ENCODE data around the gene XPO6.

The XPO6 gene

GRCh38 chr16:28061352-28062101, 150.2 kb downstream of the XPO6 start:
- no peak overlapping the region for H3K4me3 ChIP-seq (ENCODE audit: low read depth, low read length)
- TF ChIP-seq, protein P1, sequence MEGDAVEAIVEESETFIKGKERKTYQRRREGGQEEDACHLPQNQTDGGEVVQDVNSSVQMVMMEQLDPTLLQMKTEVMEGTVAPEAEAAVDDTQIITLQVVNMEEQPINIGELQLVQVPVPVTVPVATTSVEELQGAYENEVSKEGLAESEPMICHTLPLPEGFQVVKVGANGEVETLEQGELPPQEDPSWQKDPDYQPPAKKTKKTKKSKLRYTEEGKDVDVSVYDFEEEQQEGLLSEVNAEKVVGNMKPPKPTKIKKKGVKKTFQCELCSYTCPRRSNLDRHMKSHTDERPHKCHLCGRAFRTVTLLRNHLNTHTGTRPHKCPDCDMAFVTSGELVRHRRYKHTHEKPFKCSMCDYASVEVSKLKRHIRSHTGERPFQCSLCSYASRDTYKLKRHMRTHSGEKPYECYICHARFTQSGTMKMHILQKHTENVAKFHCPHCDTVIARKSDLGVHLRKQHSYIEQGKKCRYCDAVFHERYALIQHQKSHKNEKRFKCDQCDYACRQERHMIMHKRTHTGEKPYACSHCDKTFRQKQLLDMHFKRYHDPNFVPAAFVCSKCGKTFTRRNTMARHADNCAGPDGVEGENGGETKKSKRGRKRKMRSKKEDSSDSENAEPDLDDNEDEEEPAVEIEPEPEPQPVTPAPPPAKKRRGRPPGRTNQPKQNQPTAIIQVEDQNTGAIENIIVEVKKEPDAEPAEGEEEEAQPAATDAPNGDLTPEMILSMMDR (IDR thresholded peaks at IDR 0.05; ENCODE audit: low read depth, low read length), result no peak

DNA sequence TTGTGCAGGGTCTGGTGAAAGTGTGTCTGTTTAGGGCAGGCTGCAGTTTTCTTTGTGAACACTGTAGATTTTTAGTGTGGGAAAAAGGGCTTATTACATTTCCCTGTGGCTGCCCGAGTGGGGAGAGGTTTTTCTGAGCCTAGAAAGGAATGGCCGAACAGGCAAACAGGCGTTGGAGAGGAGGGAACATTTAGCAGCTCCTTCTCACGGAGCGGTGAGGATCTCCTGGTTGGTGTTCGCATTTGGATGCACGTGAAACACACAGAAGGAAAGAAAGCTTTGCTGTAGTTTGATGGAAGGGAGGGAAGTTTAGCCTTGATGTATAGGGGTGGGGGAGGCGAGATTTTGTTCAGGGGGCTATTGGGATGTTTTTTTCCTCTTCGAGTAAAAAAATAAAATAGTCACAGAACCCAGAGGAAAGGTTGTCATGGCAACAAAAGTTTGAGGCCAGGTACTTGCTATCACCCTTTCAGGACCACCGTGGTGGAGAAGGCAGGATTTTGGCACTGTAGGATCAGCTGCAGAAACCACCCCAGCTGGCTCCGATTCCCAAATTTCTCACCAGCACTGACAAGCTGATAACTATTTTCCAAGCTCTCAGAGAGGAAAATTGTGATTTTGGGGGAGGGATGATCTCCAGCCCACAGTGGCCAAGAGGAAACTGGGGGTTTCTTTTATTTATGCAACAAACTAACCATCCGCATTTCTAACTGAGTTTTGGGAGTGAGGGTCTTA, 151.8 kb downstream of the XPO6 start:
- H3K4me3 ChIP-seq (ENCODE audit: low read depth, low read length), result no peak overlapping the region
- TF ChIP-seq, protein P1 (IDR thresholded peaks at IDR 0.05; ENCODE audit: low read depth, low read length), result no peak

- TF ChIP-seq, protein P1 (IDR thresholded peaks at IDR 0.05; ENCODE audit: low read depth, low read length), result no peak
- H3K4me3 ChIP-seq (ENCODE audit: low read depth, low read length), result no peak overlapping the region
Observed at GRCh38 chr16:28058839-28059589, 152.8 kb downstream of the XPO6 start.

DNA sequence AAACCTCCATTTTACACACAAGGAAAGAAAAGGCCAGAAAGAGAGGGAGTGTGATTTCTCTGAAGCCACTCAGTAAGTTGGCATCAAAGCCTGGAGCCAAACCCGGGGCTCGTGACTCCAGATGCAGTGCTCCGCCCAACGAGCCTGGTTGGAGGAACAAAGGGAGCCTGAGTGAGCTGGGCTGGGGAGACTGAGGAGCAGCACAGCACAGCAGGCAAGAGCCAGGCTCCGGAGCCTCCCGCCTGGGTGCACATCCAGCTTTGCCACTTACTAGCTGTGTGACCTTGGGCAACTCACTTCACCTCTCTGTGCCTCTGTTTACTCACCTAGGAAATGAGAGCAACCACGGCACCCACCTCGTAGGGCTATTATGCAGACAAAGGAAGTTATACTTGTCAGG, 153.8 kb downstream of the XPO6 start:
- H3K4me3 ChIP-seq (ENCODE audit: low read depth, low read length), result no peak overlapping the region
- TF ChIP-seq, protein P1 (IDR thresholded peaks at IDR 0.05; ENCODE audit: low read depth, low read length), result no peak

DNA sequence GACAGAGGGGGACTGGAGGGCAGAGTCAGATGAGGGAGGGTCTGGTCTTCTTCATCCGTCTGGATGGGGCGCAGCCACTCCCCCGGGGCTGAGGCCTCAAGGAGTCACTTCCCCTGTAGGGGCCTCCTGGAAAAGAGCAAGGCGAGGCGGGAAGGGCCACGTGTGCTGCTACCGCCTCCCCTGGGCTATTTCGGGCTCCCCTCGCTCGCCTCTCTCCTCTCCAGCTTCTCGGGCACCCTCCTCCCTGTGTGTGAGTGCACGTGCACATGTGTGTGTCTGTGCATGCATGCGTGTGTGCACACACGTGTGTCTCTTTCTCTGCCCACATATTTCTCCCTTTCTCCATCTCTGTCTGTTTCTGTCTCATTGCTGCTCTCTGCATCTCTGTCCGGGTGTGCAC, 158.3 kb downstream of the XPO6 start:
- H3K4me3 ChIP-seq (ENCODE audit: low read depth, low read length), result no peak overlapping the region

DNA sequence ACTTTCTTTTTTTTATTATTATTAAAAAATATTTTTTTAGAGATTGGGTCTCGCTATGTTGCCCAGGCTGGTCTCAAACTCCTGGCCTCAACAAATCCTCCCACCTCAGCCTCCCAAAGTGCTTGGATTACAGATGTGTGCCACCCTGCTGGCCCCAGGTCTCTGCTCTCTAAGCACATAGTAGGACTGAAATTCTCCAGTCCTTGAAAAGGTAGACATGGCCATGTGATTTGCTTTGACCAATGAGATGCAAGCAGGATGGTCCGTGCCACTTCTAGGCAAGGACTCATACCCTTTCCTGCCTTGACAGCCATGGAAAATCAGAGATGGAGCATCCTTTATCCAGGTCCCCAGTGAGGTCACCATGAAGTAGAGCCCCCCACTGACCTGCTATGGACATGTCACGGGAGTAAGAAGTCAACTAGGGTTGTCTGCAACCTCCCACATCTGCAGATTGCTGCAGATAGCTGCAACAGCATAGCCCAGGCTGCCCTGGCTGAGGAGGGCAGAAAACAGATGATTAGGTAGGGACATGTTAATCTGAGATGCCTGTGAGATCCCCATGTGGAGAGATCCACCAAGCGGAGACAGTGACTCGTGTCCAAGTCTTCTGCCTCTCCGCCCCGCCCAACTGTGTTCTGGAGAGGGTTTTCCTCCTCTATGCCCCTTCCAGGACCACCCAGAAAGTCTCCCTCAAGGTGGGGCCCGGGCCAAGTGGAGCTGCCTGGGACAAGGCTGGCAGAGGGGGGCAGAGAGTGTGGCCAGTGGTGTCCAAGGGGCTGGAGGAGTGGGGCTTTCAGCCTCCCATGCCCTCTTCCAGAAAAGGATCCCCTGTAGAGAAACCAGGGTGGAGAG, 159.3 kb downstream of the XPO6 start:
- no peak overlapping the region for H3K4me3 ChIP-seq (ENCODE audit: low read depth, low read length)
- TF ChIP-seq, protein P1 (IDR thresholded peaks at IDR 0.05; ENCODE audit: low read depth, low read length), result no peak

More for the DNA sequence above, 158.3 kb downstream of the XPO6 start:
- TF ChIP-seq, protein P1 (IDR thresholded peaks at IDR 0.05; ENCODE audit: low read depth, low read length), result no peak

All from WI38 (cell line).